ENCODE data around the gene RBM22.

DNA sequence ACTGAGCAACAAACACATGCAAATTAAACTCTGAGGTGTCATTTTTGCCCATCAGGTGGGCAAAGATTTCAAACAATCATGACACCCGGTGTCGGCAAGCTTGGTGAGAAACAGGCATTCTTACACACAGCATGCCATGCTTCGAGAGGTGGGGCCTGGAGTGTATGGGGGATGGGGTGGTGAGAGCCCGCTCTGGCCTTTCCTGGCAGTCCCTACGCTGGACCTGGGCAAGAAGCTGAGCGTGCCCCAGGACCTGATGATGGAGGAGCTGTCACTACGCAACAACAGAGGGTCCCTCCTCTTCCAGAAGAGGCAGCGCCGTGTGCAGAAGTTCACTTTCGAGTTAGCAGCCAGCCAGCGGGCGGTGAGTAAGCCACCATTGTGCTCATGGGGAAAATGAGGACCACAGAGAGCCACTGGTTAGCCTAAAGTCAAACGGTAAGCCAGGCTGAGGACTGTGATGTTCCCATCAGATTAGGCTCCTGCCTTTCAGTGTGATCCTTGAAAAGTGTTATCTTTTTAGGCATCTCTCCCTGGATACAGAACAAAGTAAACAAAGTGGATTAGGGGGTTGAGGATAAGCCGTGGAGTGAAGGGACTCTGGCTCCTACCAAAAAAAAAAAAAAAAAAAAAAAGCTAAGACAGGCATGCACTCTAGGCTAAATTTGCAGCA lies 30.5 kb downstream of the RBM22 start:
- TF ChIP-seq CTCF (conservative IDR thresholded peaks at IDR 0.05; ENCODE audit: low read length): no peak
- TF ChIP-seq EZH2phosphoT487 (IDR thresholded peaks at IDR 0.05; ENCODE audit: borderline replicate concordance): no peak

Data from Loucy (cell line).